OCI-LY3 (cell line): Measurements from ENCODE around the gene RPL6.
"Not testable (repeated sequence)": the region's sequence is repeated elsewhere in the genome, so short reads cannot be mapped to it uniquely, and the experiment has no call there.

Experiments used
- H2AFZ ChIP-seq: fragments of 200-600, 300-600 bp; shearing (Covaris generic); 2 replicates; pipeline ENCODE4 v1.6.0; 2014; ENCODE audit warnings: antibody characterized with exemption, low read depth, low read length
- H3K27ac ChIP-seq: fragments of 200-600, 300-600 bp; sonication (generic); 2 replicates; pipeline ENCODE4 v1.5.1; 2014; ENCODE audit warnings: mild to moderate bottlenecking, low read length, moderate library complexity, mixed read lengths
- H3K27me3 ChIP-seq: fragments of 200-600, 300-600 bp; sonication (generic); 2 replicates; pipeline ENCODE4 v1.6.1; 2014; ENCODE audit warnings: low read depth, low read length, mixed read lengths
- H3K36me3 ChIP-seq: fragments of 200-600, 300-600 bp; sonication (generic); replicated peaks from 2 replicates; pipeline ENCODE3; 2014; ENCODE audit warnings: low read depth, low read length, mixed read lengths
- H3K4me1 ChIP-seq: fragments of 300-600, 200-600 bp; sonication (generic); 2 replicates; pipeline ENCODE4 v1.6.1; 2014; ENCODE audit warnings: low read length, mixed read lengths
- H3K4me2 ChIP-seq: fragments of 200-600, 300-600 bp; sonication (generic); 2 replicates; pipeline ENCODE4 v1.6.1; 2014; ENCODE audit warnings: low read length, mixed read lengths
- H3K4me3 ChIP-seq: fragments of 300-600, 200-600 bp; sonication (generic); 2 replicates; pipeline ENCODE4 v1.5.1; 2014; ENCODE audit warnings: antibody characterized with exemption, mild to moderate bottlenecking, low read length, moderate library complexity
- H3K79me2 ChIP-seq: fragments of 300-600, 200-600 bp; shearing (Covaris generic); 2 replicates; pipeline ENCODE4 v1.6.1; 2014; ENCODE audit warnings: mild to moderate bottlenecking, low read length, mixed read lengths
- H3K9ac ChIP-seq: fragments of 300-600, 200-600 bp; shearing (Covaris generic); 2 replicates; pipeline ENCODE4 v1.6.0; 2014; ENCODE audit warnings: mild to moderate bottlenecking, low read length, moderate library complexity
- H3K9me3 ChIP-seq: fragments of 200-600, 300-600 bp; shearing (Covaris generic); 2 replicates; pipeline ENCODE4 v1.6.1; 2014; ENCODE audit warnings: low read length, mixed read lengths; ENCODE audit not compliant: insufficient read depth
- H4K20me1 ChIP-seq: fragments of 200-600, 300-600 bp; sonication (generic); 2 replicates; pipeline ENCODE4 v1.6.1; 2016; ENCODE audit warnings: low read length, mixed read lengths; ENCODE audit not compliant: insufficient read depth
- EZH2phosphoT487 ChIP-seq: fragments of 200-600 bp; shearing (Covaris generic); IDR thresholded peaks from 2 replicates; pipeline ENCODE4 v1.6.1; 2018; ENCODE audit warnings: antibody characterized with exemption, mixed run types, low read depth
- TF ChIP-seq, protein P1 (sequence below): fragments of 200-600, 300-600 bp; sonication (generic); IDR thresholded peaks from 2 replicates; pipeline ENCODE4 v1.5.1; 2014; ENCODE audit warnings: antibody characterized with exemption, low read length, low read depth

The RPL6 gene

GRCh38 chr12:112446008-112446725, 36.8 kb upstream of the RPL6 start:
- Histone ChIP-seq H3K27ac (no peak overlapping the region), H3K9me3 (no peaks in the 10 kb centered on the region), H3K36me3 (peaks cover 8% of the 10 kb centered on the region), H3K79me2 (peaks cover 34% of the 10 kb centered on the region), H3K4me2 (no peak overlapping the region), H3K9ac (no peak overlapping the region), H3K27me3 (no peaks in the 10 kb centered on the region), H4K20me1 (peaks cover 4% of the 10 kb centered on the region; the same call in 1 of the 2 replicates), H2AFZ (no peak overlapping the region), H3K4me3 (no peak overlapping the region), H3K4me1 (no peaks in the 10 kb centered on the region)
- TF ChIP-seq EZH2phosphoT487: no peak
- TF ChIP-seq, protein P1, sequence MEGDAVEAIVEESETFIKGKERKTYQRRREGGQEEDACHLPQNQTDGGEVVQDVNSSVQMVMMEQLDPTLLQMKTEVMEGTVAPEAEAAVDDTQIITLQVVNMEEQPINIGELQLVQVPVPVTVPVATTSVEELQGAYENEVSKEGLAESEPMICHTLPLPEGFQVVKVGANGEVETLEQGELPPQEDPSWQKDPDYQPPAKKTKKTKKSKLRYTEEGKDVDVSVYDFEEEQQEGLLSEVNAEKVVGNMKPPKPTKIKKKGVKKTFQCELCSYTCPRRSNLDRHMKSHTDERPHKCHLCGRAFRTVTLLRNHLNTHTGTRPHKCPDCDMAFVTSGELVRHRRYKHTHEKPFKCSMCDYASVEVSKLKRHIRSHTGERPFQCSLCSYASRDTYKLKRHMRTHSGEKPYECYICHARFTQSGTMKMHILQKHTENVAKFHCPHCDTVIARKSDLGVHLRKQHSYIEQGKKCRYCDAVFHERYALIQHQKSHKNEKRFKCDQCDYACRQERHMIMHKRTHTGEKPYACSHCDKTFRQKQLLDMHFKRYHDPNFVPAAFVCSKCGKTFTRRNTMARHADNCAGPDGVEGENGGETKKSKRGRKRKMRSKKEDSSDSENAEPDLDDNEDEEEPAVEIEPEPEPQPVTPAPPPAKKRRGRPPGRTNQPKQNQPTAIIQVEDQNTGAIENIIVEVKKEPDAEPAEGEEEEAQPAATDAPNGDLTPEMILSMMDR: no peak

- H3K36me3 ChIP-seq: peaks cover 2% of the 10 kb centered on the region
- no peaks in the 10 kb centered on the region for H3K27me3 ChIP-seq
- no peak overlapping the region for H3K4me3 ChIP-seq
- H4K20me1 ChIP-seq: no peaks in the 10 kb centered on the region
- no peaks in the 10 kb centered on the region for H3K4me1 ChIP-seq
- no peak overlapping the region for H2AFZ ChIP-seq
- H3K27ac ChIP-seq: no peak overlapping the region
- H3K79me2 ChIP-seq: peaks cover 51% of the 10 kb centered on the region
- no peaks in the 10 kb centered on the region for H3K9me3 ChIP-seq
- no peak overlapping the region for H3K9ac ChIP-seq
- TF ChIP-seq, protein P1: no peak
- no peak for TF ChIP-seq EZH2phosphoT487
- no peak overlapping the region for H3K4me2 ChIP-seq
Observed at GRCh38 chr12:112443916-112444315, 34.5 kb upstream of the RPL6 start.

GRCh38 chr12:112440653-112441052, 31.2 kb upstream of the RPL6 start:
- H3K9ac ChIP-seq, H3K36me3 ChIP-seq, H3K27ac ChIP-seq, H3K4me2 ChIP-seq, H2AFZ ChIP-seq, H3K4me1 ChIP-seq, H3K4me3 ChIP-seq, H3K9me3 ChIP-seq, H3K27me3 ChIP-seq: not testable (repeated sequence)
- H4K20me1 ChIP-seq: peaks cover 12% of the 10 kb centered on the region; the same call in 1 of the 2 replicates
- H3K79me2 ChIP-seq: peaks cover 75% of the 10 kb centered on the region

DNA sequence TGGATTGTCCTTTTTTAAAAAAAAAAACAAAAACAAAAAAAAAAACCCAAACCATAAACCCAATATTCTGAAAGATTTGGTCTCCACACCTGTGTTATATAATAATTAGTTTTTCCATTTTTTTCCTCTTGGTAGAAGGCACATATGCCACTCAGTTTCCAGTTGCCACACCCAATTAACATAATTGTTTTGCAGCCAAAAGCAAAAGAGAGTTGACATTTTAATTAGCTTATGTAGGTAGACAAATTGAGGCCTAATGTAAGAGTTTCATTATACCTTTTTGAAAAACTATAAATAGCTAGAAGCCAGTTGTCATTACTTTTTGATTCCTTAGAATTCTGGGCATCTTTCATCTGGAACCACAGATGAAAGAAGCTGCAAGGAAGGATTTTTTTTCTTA, 30.4 kb upstream of the RPL6 start:
- no peak for TF ChIP-seq EZH2phosphoT487
- Histone ChIP-seq H3K4me3 (no peak overlapping the region), H2AFZ (no peak overlapping the region), H4K20me1 (peaks cover 12% of the 10 kb centered on the region; the same call in 1 of the 2 replicates), H3K9me3 (no peaks in the 10 kb centered on the region), H3K79me2 (peaks cover 79% of the 10 kb centered on the region), H3K9ac (no peak overlapping the region), H3K36me3 (no peaks in the 10 kb centered on the region), H3K27ac (no peak overlapping the region), H3K27me3 (no peaks in the 10 kb centered on the region), H3K4me1 (no peaks in the 10 kb centered on the region), H3K4me2 (no peak overlapping the region)

- H3K36me3 ChIP-seq, H3K4me1 ChIP-seq, H3K27me3 ChIP-seq, H3K27ac ChIP-seq, H3K9me3 ChIP-seq, H3K4me2 ChIP-seq, H3K4me3 ChIP-seq, H2AFZ ChIP-seq, H3K9ac ChIP-seq: not testable (repeated sequence)
- H4K20me1 ChIP-seq: peaks cover 14% of the 10 kb centered on the region; the same call in 1 of the 2 replicates
- H3K79me2 ChIP-seq: peaks cover 79% of the 10 kb centered on the region
Observed at GRCh38 chr12:112438645-112439044, 29.2 kb upstream of the RPL6 start.
